HUDEP-2 (cell line): Measurements from ENCODE around the gene PIAS1.
"Not testable (repeated sequence)": the region's sequence is repeated elsewhere in the genome, so short reads cannot be mapped to it uniquely, and the experiment has no call there.

Experiments used
- DNase-seq, 76 experiments: peaks; one replicate each; lab custom pipeline; 2025; ENCODE audit not compliant: unreplicated experiment in 76 of 76; lab: John Stamatoyannopoulos, UW

Gene PIAS1

GRCh38 chr15:68113273-68113672, 59.2 kb downstream of the PIAS1 start:
- peak in 1 of 76 experiments; percentile 1 for DNase-seq

GRCh38 chr15:68113751-68114150, 59.6 kb downstream of the PIAS1 start:
- no peak for DNase-seq

- DNase-seq: no peak
Observed at GRCh38 chr15:68114356-68114755, 60.2 kb downstream of the PIAS1 start.

GRCh38 chr15:68114840-68115239, 60.7 kb downstream of the PIAS1 start:
- no peak for DNase-seq

GRCh38 chr15:68124700-68125099, 70.6 kb downstream of the PIAS1 start:
- DNase-seq: no peak

- no peak for DNase-seq
Observed at GRCh38 chr15:68126396-68126795, 72.3 kb downstream of the PIAS1 start.

- DNase-seq: no peak
Observed at GRCh38 chr15:68129072-68129471, 75.0 kb downstream of the PIAS1 start.

GRCh38 chr15:68130851-68131250, 76.7 kb downstream of the PIAS1 start:
- no peak for DNase-seq

GRCh38 chr15:68137096-68137495, 83.0 kb downstream of the PIAS1 start:
- DNase-seq: no peak

GRCh38 chr15:68143129-68143528, 89.0 kb downstream of the PIAS1 start:
- no peak for DNase-seq

- DNase-seq: no peak
Observed at GRCh38 chr15:68143785-68144184, 89.7 kb downstream of the PIAS1 start.

GRCh38 chr15:68145706-68146105, 91.6 kb downstream of the PIAS1 start:
- no peak for DNase-seq

- no peak for DNase-seq
Observed at GRCh38 chr15:68148039-68148438, 93.9 kb downstream of the PIAS1 start.

GRCh38 chr15:68149059-68149458, 94.9 kb downstream of the PIAS1 start:
- DNase-seq: no peak

- no peak for DNase-seq
Observed at GRCh38 chr15:68150187-68150586, 96.1 kb downstream of the PIAS1 start.

GRCh38 chr15:68151277-68151676, 97.2 kb downstream of the PIAS1 start:
- no peak for DNase-seq

- no peak for DNase-seq
Observed at GRCh38 chr15:68152342-68152741, 98.2 kb downstream of the PIAS1 start.

- DNase-seq: peak in 25 of 76 experiments; percentile 1 to 51 (median 13)
Observed at GRCh38 chr15:68154923-68155559, 100.9 kb downstream of the PIAS1 start.

- DNase-seq: no peak
Observed at GRCh38 chr15:68157074-68157473, 103.0 kb downstream of the PIAS1 start.

GRCh38 chr15:68158046-68158628, 104.0 kb downstream of the PIAS1 start:
- no peak for DNase-seq

- no peak for DNase-seq
Observed at GRCh38 chr15:68163191-68163590, 109.1 kb downstream of the PIAS1 start.

GRCh38 chr15:68166847-68167246, 112.7 kb downstream of the PIAS1 start:
- DNase-seq: no peak

GRCh38 chr15:68172037-68172436, 117.9 kb downstream of the PIAS1 start:
- not testable (repeated sequence) for DNase-seq
